OCI-LY7 (cell line): ENCODE measurements around the gene OTUB1.

Experiments used
- CTCF ChIP-seq: fragments of 200-600 bp; sonication (generic); conservative IDR thresholded peaks from 2 replicates; pipeline ENCODE4 v1.5.1; 2014; ENCODE audit warnings: mild to moderate bottlenecking, antibody characterized with exemption, low read length, moderate library complexity, mixed read lengths
- EZH2phosphoT487 ChIP-seq: fragments of 200-600 bp; sonication (generic); IDR thresholded peaks from 2 replicates; pipeline ENCODE4 v1.6.1; 2018; ENCODE audit warnings: low read depth, borderline replicate concordance, mild to moderate bottlenecking, mixed run types, antibody characterized with exemption, low read length, moderate library complexity, mixed read lengths

- TF ChIP-seq CTCF (no peak), EZH2phosphoT487 (no peak)
Measured at GRCh38 chr11:63986932-63987513, 785 bp downstream of the OTUB1 start.
